Measurements from ENCODE around the gene KRT17.

DNA sequence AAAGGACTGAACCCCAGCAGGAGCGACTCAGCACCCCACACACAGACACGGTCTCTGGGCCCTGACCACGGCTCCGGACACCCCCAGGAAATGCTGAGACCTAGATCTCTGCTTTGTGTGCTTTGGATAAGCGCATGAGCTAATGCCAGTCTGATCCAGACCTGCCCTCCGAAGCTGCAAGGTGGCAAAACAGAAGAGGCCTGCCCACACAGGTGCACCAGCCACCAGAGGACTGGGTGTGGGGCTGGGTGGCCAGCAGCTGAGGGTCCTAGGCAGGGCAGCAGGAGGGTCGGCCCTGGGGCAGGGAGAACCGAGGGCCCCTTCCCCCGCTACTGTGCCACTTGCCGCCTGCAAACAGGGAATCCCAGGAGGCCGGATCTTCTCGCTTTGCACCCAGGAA lies 33.6 kb upstream of the KRT17 start:
- no peak for TF ChIP-seq POLR2A (IDR thresholded peaks at IDR 0.05)
- TF ChIP-seq, protein P1, sequence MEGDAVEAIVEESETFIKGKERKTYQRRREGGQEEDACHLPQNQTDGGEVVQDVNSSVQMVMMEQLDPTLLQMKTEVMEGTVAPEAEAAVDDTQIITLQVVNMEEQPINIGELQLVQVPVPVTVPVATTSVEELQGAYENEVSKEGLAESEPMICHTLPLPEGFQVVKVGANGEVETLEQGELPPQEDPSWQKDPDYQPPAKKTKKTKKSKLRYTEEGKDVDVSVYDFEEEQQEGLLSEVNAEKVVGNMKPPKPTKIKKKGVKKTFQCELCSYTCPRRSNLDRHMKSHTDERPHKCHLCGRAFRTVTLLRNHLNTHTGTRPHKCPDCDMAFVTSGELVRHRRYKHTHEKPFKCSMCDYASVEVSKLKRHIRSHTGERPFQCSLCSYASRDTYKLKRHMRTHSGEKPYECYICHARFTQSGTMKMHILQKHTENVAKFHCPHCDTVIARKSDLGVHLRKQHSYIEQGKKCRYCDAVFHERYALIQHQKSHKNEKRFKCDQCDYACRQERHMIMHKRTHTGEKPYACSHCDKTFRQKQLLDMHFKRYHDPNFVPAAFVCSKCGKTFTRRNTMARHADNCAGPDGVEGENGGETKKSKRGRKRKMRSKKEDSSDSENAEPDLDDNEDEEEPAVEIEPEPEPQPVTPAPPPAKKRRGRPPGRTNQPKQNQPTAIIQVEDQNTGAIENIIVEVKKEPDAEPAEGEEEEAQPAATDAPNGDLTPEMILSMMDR (IDR thresholded peaks at IDR 0.05) = no peak
